G401 (cell line): Measurements from ENCODE around the gene RCC1. TPM values are rescaled to one million over a fixed set of nuclear protein-coding genes. Genes with fewer than 3 reads are reported as not detected.
"Not testable (repeated sequence)": the region's sequence is repeated elsewhere in the genome, so short reads cannot be mapped to it uniquely, and the experiment has no call there.

ENCODE experiments used
- DNase-seq: peaks from one replicate; pipeline ENCODE4 v3.0.0-alpha.2; 2015; ENCODE audit warnings: low spot score
- in situ Hi-C: cut with HindIII; loops from 2 replicates; pipeline ENCODE4 v1.10.0; 2016; ENCODE audit warnings: low sequenced_read_pairs, mixed read lengths
- total RNA-seq: library from RNA; depleted of rRNA; stranded (reverse); fragments of >200 nt; shearing (Covaris generic); gene quantifications from 2 replicates; pipeline ENCODE4 v1.2.3, GENCODE V29; 2014

RCC1 gene
- total RNA-seq, 1 experiment from 2014 or later: 139 TPM

- in situ Hi-C loops: no loop called here
- DNase-seq: no peak
These were observed 3.9 kb downstream of the RCC1 start for GRCh38 chr1:28509705-28510272.

GRCh38 chr1:28510273-28510969 lies 4.6 kb downstream of the RCC1 start:
- DNase-seq: peak; percentile 46
- in situ Hi-C loops: no loop called here

GRCh38 chr1:28510970-28511440 lies 5.2 kb downstream of the RCC1 start:
- DNase-seq: no peak

GRCh38 chr1:28512058-28512611 lies 6.3 kb downstream of the RCC1 start:
- no peak for DNase-seq
- in situ Hi-C loops: no loop called here

More at GRCh38 chr1:28510970-28511440, 5.2 kb downstream of the RCC1 start:
- in situ Hi-C loops: no loop called here

- DNase-seq, in situ Hi-C loops: not testable (repeated sequence)
These were observed 8.6 kb downstream of the RCC1 start for GRCh38 chr1:28514445-28514933.

GRCh38 chr1:28516518-28516956 lies 10.7 kb downstream of the RCC1 start:
- DNase-seq: no peak
- in situ Hi-C loops: no loop called here

- in situ Hi-C loops: no loop called here
- no peak for DNase-seq
These were observed 11.8 kb downstream of the RCC1 start for GRCh38 chr1:28517649-28517999.

GRCh38 chr1:28518000-28518744 lies 12.3 kb downstream of the RCC1 start:
- in situ Hi-C loops: no loop called here
- DNase-seq: peak; percentile 83

GRCh38 chr1:28518745-28519341 lies 13.0 kb downstream of the RCC1 start:
- in situ Hi-C loops: no loop called here

GRCh38 chr1:28519946-28520725 lies 14.3 kb downstream of the RCC1 start:
- in situ Hi-C loops: no loop called here
- no peak for DNase-seq

More at GRCh38 chr1:28518745-28519341, 13.0 kb downstream of the RCC1 start:
- DNase-seq: no peak

- in situ Hi-C loops, DNase-seq: not testable (repeated sequence)
These were observed 15.0 kb downstream of the RCC1 start for GRCh38 chr1:28520796-28521195.

GRCh38 chr1:28521502-28522164 lies 15.8 kb downstream of the RCC1 start:
- no peak for DNase-seq
- in situ Hi-C loops: no loop called here

- in situ Hi-C loops, DNase-seq: not testable (repeated sequence)
These were observed 16.7 kb downstream of the RCC1 start for GRCh38 chr1:28522537-28522936.

GRCh38 chr1:28525002-28525642 lies 19.3 kb downstream of the RCC1 start:
- DNase-seq, in situ Hi-C loops: not testable (repeated sequence)

- in situ Hi-C loops: no loop called here
- no peak for DNase-seq
These were observed 21.0 kb downstream of the RCC1 start for GRCh38 chr1:28526886-28527285.

GRCh38 chr1:28530456-28530855 lies 24.6 kb downstream of the RCC1 start:
- no peak for DNase-seq
- in situ Hi-C loops: no loop called here

GRCh38 chr1:28534671-28535070 lies 28.8 kb downstream of the RCC1 start:
- no peak for DNase-seq
- in situ Hi-C loops: no loop called here

- no peak for DNase-seq
- in situ Hi-C loops: no loop called here
These were observed 29.3 kb downstream of the RCC1 start for GRCh38 chr1:28535180-28535579.
